MM.1S (cell line): ENCODE results near the gene ANAPC16.
"Not testable (repeated sequence)": the region's sequence is repeated elsewhere in the genome, so short reads cannot be mapped to it uniquely, and the experiment has no call there.

ENCODE experiments used
- DNase-seq: peaks from one replicate; pipeline ENCODE4 v3.0.0-alpha.2; 2015
- H2AFZ ChIP-seq: fragments of 300-600 bp; sonication (generic); 2 replicates; pipeline ENCODE4 v1.6.0; 2016; ENCODE audit warnings: antibody characterized with exemption, low read length
- H3F3A ChIP-seq: fragments of 300-600 bp; sonication (generic); 2 replicates; pipeline ENCODE4 v1.6.1; 2016; ENCODE audit warnings: mild to moderate bottlenecking, antibody characterized with exemption, low read length, moderate library complexity, mixed read lengths; ENCODE audit not compliant: insufficient read depth
- H3K27ac ChIP-seq: fragments of 300-600 bp; sonication (generic); 2 replicates; pipeline ENCODE4 v1.5.1; 2016; ENCODE audit warnings: mild to moderate bottlenecking, low read length
- H3K27me3 ChIP-seq: fragments of 300-600 bp; sonication (generic); replicated peaks from 2 replicates; pipeline ENCODE4 v1.6.0; 2016; ENCODE audit warnings: low read length; ENCODE audit not compliant: insufficient read depth
- H3K36me3 ChIP-seq: fragments of 300-600 bp; sonication (generic); replicated peaks from 2 replicates; pipeline ENCODE4 v1.6.1; 2016; ENCODE audit warnings: mild to moderate bottlenecking, low read length, mixed read lengths; ENCODE audit not compliant: insufficient read depth
- H3K4me1 ChIP-seq: fragments of 300-600 bp; sonication (generic); 2 replicates; pipeline ENCODE4 v1.6.1; 2016; ENCODE audit warnings: low read length, mixed read lengths
- H3K4me2 ChIP-seq: fragments of 300-600 bp; sonication (generic); 2 replicates; pipeline ENCODE4 v1.6.0; 2016; ENCODE audit warnings: low read depth, low read length
- H3K4me3 ChIP-seq: fragments of 300-600 bp; sonication (generic); 2 replicates; pipeline ENCODE4 v1.5.1; 2016; ENCODE audit warnings: low read length, mixed read lengths
- H3K79me2 ChIP-seq: fragments of 300-600 bp; sonication (generic); 2 replicates; pipeline ENCODE4 v1.6.1; 2016; ENCODE audit warnings: mixed run types, low read length, mixed read lengths
- H3K9ac ChIP-seq: fragments of 300-600 bp; sonication (generic); 2 replicates; pipeline ENCODE4 v1.6.1; 2016; ENCODE audit warnings: low read length, mixed read lengths
- H3K9me2 ChIP-seq: fragments of 300-600 bp; sonication (generic); replicated peaks from 2 replicates; pipeline ENCODE4 v1.6.1; 2016; ENCODE audit warnings: mild to moderate bottlenecking, low read length, mixed read lengths; ENCODE audit not compliant: insufficient read depth
- H3K9me3 ChIP-seq: fragments of 300-600 bp; sonication (generic); replicated peaks from 2 replicates; pipeline ENCODE4 v1.6.1; 2016; ENCODE audit warnings: mild to moderate bottlenecking, low read length, mixed read lengths; ENCODE audit not compliant: insufficient read depth
- H4K20me1 ChIP-seq: fragments of 300-600 bp; sonication (generic); 2 replicates; pipeline ENCODE4 v1.6.1; 2016; ENCODE audit warnings: mild to moderate bottlenecking, low read length, moderate library complexity, mixed read lengths; ENCODE audit not compliant: insufficient read depth
- CTCF ChIP-seq: fragments of 300-600 bp; sonication (generic); IDR thresholded peaks from 2 replicates; pipeline ENCODE4 v1.5.1; 2016; ENCODE audit warnings: antibody characterized with exemption, low read length, mixed read lengths
- EZH2 ChIP-seq: fragments of 300-600 bp; sonication (generic); optimal IDR thresholded peaks from 2 replicates; pipeline ENCODE3; 2017; ENCODE audit warnings: low read depth, mild to moderate bottlenecking, antibody characterized with exemption, low read length, mixed read lengths
- EZH2phosphoT487 ChIP-seq: fragments of 300-600 bp; sonication (generic); IDR thresholded peaks from 2 replicates; pipeline ENCODE4 v1.6.1; 2018; ENCODE audit warnings: antibody characterized with exemption, low read length

The ANAPC16 gene

GRCh38 chr10:72204724-72205123 is 11.1 kb upstream of the ANAPC16 start:
- Histone ChIP-seq H3K4me2 (no peak overlapping the region), H3K9me2 (no peaks in the 10 kb centered on the region), H3K9ac (no peak overlapping the region), H3K79me2 (no peaks in the 10 kb centered on the region), H3F3A (no peaks in the 10 kb centered on the region), H3K27ac (no peak overlapping the region), H3K36me3 (no peaks in the 10 kb centered on the region), H4K20me1 (no peaks in the 10 kb centered on the region), H2AFZ (no peak overlapping the region), H3K9me3 (no peaks in the 10 kb centered on the region), H3K4me1 (no peaks in the 10 kb centered on the region), H3K4me3 (no peak overlapping the region), H3K27me3 (no peaks in the 10 kb centered on the region)
- DNase-seq: no peak
- TF ChIP-seq EZH2 (no peak), CTCF (no peak), EZH2phosphoT487 (no peak)

- H4K20me1 ChIP-seq: no peaks in the 10 kb centered on the region
- no peaks in the 10 kb centered on the region for H3K36me3 ChIP-seq
- no peak overlapping the region for H2AFZ ChIP-seq
- H3K79me2 ChIP-seq: no peaks in the 10 kb centered on the region
- no peak overlapping the region for H3K27ac ChIP-seq
- H3K9me3 ChIP-seq: no peaks in the 10 kb centered on the region
- H3K4me1 ChIP-seq: no peaks in the 10 kb centered on the region
- H3K4me2 ChIP-seq: no peak overlapping the region
- H3F3A ChIP-seq: no peaks in the 10 kb centered on the region
- no peak for DNase-seq
- no peaks in the 10 kb centered on the region for H3K27me3 ChIP-seq
- TF ChIP-seq EZH2phosphoT487 (no peak), EZH2 (no peak), CTCF (no peak)
- no peaks in the 10 kb centered on the region for H3K9me2 ChIP-seq
- H3K4me3 ChIP-seq: no peak overlapping the region
- no peak overlapping the region for H3K9ac ChIP-seq
Measured at GRCh38 chr10:72206511-72207229, 9.1 kb upstream of the ANAPC16 start.

GRCh38 chr10:72208526-72208925 is 7.3 kb upstream of the ANAPC16 start:
- not testable (repeated sequence) for H2AFZ ChIP-seq, H3K27ac ChIP-seq, H3K27me3 ChIP-seq

GRCh38 chr10:72211381-72211780 is 4.4 kb upstream of the ANAPC16 start:
- H3K4me2 ChIP-seq, H4K20me1 ChIP-seq, DNase-seq, H3K9me2 ChIP-seq, H3K4me3 ChIP-seq, H3K27ac ChIP-seq, H3K27me3 ChIP-seq, H3K9me3 ChIP-seq, H3F3A ChIP-seq, H3K9ac ChIP-seq, H2AFZ ChIP-seq, H3K4me1 ChIP-seq, H3K36me3 ChIP-seq: not testable (repeated sequence)
- H3K79me2 ChIP-seq: peaks cover 11% of the 10 kb centered on the region

More at GRCh38 chr10:72208526-72208925, 7.3 kb upstream of the ANAPC16 start:
- H3K79me2 ChIP-seq, H3K4me3 ChIP-seq, H3K4me2 ChIP-seq, H3K36me3 ChIP-seq, DNase-seq, H3K9me3 ChIP-seq, H4K20me1 ChIP-seq, H3K4me1 ChIP-seq, H3F3A ChIP-seq, H3K9me2 ChIP-seq, H3K9ac ChIP-seq: not testable (repeated sequence)

- H4K20me1 ChIP-seq, H3K4me2 ChIP-seq, H3K36me3 ChIP-seq, H3K4me1 ChIP-seq, H3K4me3 ChIP-seq, H3K9me2 ChIP-seq, H3K27ac ChIP-seq, H3K9ac ChIP-seq, H3K9me3 ChIP-seq, H2AFZ ChIP-seq, DNase-seq, H3K27me3 ChIP-seq: not testable (repeated sequence)
- Histone ChIP-seq H3K79me2 (peaks cover 16% of the 10 kb centered on the region), H3F3A (peaks cover 11% of the 10 kb centered on the region; the same call in 1 of the 2 replicates)
Measured at GRCh38 chr10:72211832-72212231, 4.0 kb upstream of the ANAPC16 start.
